ENCODE measurements around the gene KIRREL3.

GRCh38 chr11:126430581-126431335, 569.8 kb downstream of the KIRREL3 start:
- no peak for TF ChIP-seq POLR2A (IDR thresholded peaks at IDR 0.05; ENCODE audit: control extremely low read depth in 1 of 2, low read depth in 2 of 2, low read length in 2 of 2)
- no peak for TF ChIP-seq EZH2 (IDR thresholded peaks at IDR 0.05; ENCODE audit: low read depth, low read length, severe bottlenecking)
- no peak for TF ChIP-seq TBP (IDR thresholded peaks at IDR 0.05; ENCODE audit: low read depth, low read length)
- no peak for TF ChIP-seq YY1 (IDR thresholded peaks at IDR 0.05; ENCODE audit: low read depth, low read length)
- no peak for TF ChIP-seq MAX (IDR thresholded peaks at IDR 0.05)
- TF ChIP-seq RXRA (IDR thresholded peaks at IDR 0.05; ENCODE audit: insufficient read depth, low read depth, low read length) = no peak
- no peak for TF ChIP-seq POLR2AphosphoS5 (IDR thresholded peaks at IDR 0.05; ENCODE audit: low read depth, low read length)
- TF ChIP-seq JUN (IDR thresholded peaks at IDR 0.05; ENCODE audit: low read depth, low read length) = no peak
- no peak for TF ChIP-seq CTCF (IDR thresholded peaks at IDR 0.05; ENCODE audit: control extremely low read depth in 1 of 3, insufficient read depth in 1 of 3, low read depth in 1 of 3, low read length in 3 of 3)

All from H1 (cell line).